Measurements from ENCODE around the gene FCRL1. TPM values are rescaled to one million over a fixed set of nuclear protein-coding genes. Genes with fewer than 3 reads are reported as not detected.

Gene FCRL1
- total RNA-seq, 1 donor: not detected

GRCh38 chr1:157753611-157754010 lies 66.3 kb downstream of the FCRL1 start:
- Histone ChIP-seq H3K79me2 (ENCODE audit: insufficient read depth, low read length) (no peaks in the 10 kb centered on the region), H3K4me3 (ENCODE audit: insufficient read depth, low read length) (no peak overlapping the region), H3K9me3 (ENCODE audit: low read depth, low read length) (no peaks in the 10 kb centered on the region), H3K27ac (ENCODE audit: low read depth, low read length) (no peak overlapping the region), H3K4me1 (ENCODE audit: insufficient read depth, low read length) (no peaks in the 10 kb centered on the region), H3K4me2 (ENCODE audit: insufficient read depth, low read length) (no peak overlapping the region), H2AFZ (ENCODE audit: low read length) (no peak overlapping the region), H3K36me3 (ENCODE audit: insufficient read depth, low read length) (no peaks in the 10 kb centered on the region), H4K20me1 (ENCODE audit: insufficient read depth, low read length) (no peaks in the 10 kb centered on the region), H3K27me3 (ENCODE audit: insufficient read depth, low read length) (no peaks in the 10 kb centered on the region)
- TF ChIP-seq CTCF (IDR thresholded peaks at IDR 0.05; ENCODE audit: extremely low read depth, low read depth, low read length): no peak
- no peak for DNase-seq (ENCODE audit: insufficient read length, low spot score, missing footprints)

- Histone ChIP-seq H3K9me3 (ENCODE audit: low read depth, low read length) (no peaks in the 10 kb centered on the region), H3K4me2 (ENCODE audit: insufficient read depth, low read length) (no peak overlapping the region), H4K20me1 (ENCODE audit: insufficient read depth, low read length) (no peaks in the 10 kb centered on the region), H3K27ac (ENCODE audit: low read depth, low read length) (no peak overlapping the region), H2AFZ (ENCODE audit: low read length) (no peak overlapping the region), H3K36me3 (ENCODE audit: insufficient read depth, low read length) (no peaks in the 10 kb centered on the region), H3K4me1 (ENCODE audit: insufficient read depth, low read length) (no peaks in the 10 kb centered on the region), H3K4me3 (ENCODE audit: insufficient read depth, low read length) (no peak overlapping the region), H3K27me3 (ENCODE audit: insufficient read depth, low read length) (no peaks in the 10 kb centered on the region), H3K79me2 (ENCODE audit: insufficient read depth, low read length) (no peaks in the 10 kb centered on the region)
- DNase-seq (ENCODE audit: insufficient read length, low spot score, missing footprints): no peak
- no peak for TF ChIP-seq CTCF (IDR thresholded peaks at IDR 0.05; ENCODE audit: extremely low read depth, low read depth, low read length)
These were observed 68.6 kb downstream of the FCRL1 start for GRCh38 chr1:157751283-157751682.

- no peaks in the 10 kb centered on the region for H4K20me1 ChIP-seq (ENCODE audit: insufficient read depth, low read length)
- H3K79me2 ChIP-seq (ENCODE audit: insufficient read depth, low read length): no peaks in the 10 kb centered on the region
- no peak for DNase-seq (ENCODE audit: insufficient read length, low spot score, missing footprints)
- no peak overlapping the region for H2AFZ ChIP-seq (ENCODE audit: low read length)
- no peak overlapping the region for H3K27ac ChIP-seq (ENCODE audit: low read depth, low read length)
- H3K4me1 ChIP-seq (ENCODE audit: insufficient read depth, low read length): no peaks in the 10 kb centered on the region
- no peak overlapping the region for H3K4me3 ChIP-seq (ENCODE audit: insufficient read depth, low read length)
- no peaks in the 10 kb centered on the region for H3K9me3 ChIP-seq (ENCODE audit: low read depth, low read length)
- TF ChIP-seq CTCF (IDR thresholded peaks at IDR 0.05; ENCODE audit: extremely low read depth, low read depth, low read length): no peak
- no peaks in the 10 kb centered on the region for H3K36me3 ChIP-seq (ENCODE audit: insufficient read depth, low read length)
- H3K4me2 ChIP-seq (ENCODE audit: insufficient read depth, low read length): no peak overlapping the region
- no peaks in the 10 kb centered on the region for H3K27me3 ChIP-seq (ENCODE audit: insufficient read depth, low read length)
These were observed 71.6 kb downstream of the FCRL1 start for GRCh38 chr1:157748262-157748817.

Small RNAs within 50 kb of the gene (small RNA-seq; reads per million reads assigned to genes)
- not detected for gene MRPS21P2

Other genes starting within 250 kb of the FCRL1 start
- gene FCRL4, start 222.0 kb downstream of the FCRL1 start, total RNA-seq: not detected in 2 replicates
- not detected in 2 replicates for gene FCRL3, start 119.4 kb downstream of the FCRL1 start, total RNA-seq
- not detected in 2 replicates for gene FCRL2, start 43.0 kb downstream of the FCRL1 start, total RNA-seq
- gene CD5L, start 21.7 kb upstream of the FCRL1 start, total RNA-seq: not detected in 2 replicates
- gene KIRREL1, start 173.5 kb upstream of the FCRL1 start, total RNA-seq: 171 and 174 TPM in 2 replicates